ENCODE data around the gene SLC22A31. TPM values are rescaled to one million over a fixed set of nuclear protein-coding genes. Genes with fewer than 3 reads are reported as not detected.
"Not testable (repeated sequence)": the region's sequence is repeated elsewhere in the genome, so short reads cannot be mapped to it uniquely, and the experiment has no call there.

SLC22A31 gene
- total RNA-seq, 1 experiment from 2014 or later, result 53.7 TPM

DNA sequence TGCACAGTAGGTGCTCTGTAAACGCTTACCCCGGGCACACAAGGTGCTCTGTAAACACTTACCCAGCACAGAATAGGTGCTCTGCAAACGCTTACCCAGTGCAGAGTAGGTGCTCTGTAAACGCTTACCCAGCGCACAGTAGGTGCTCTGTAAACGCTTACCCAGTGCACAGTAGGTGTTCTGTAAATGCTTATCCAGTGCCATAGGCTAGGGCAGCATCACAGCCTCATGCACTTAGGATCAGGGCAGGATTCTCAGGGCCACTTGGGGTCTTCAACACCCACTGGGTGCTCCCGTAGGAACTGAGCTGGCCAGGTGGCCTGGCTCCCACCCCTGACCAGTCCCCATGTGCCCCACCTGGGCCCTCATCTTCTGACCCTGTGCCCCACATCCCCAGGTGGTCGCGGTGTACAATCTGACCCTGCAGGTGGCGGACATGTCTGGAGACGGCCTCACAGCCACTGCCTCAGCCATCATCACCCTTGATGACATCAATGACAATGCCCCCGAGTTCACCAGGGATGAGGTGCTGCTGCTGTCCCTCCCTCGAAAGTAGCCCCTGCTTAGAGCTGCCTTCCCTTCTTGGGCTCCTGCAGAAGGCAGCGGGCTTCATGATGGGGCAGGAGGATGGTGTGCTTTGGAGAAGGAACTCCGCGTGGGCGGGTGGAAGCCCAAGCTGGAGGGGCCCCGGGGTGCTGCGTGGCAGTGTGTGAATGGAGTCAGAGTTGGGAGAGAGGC lies 13.1 kb downstream of the SLC22A31 start:
- peak; percentile 57 for ATAC-seq

DNA sequence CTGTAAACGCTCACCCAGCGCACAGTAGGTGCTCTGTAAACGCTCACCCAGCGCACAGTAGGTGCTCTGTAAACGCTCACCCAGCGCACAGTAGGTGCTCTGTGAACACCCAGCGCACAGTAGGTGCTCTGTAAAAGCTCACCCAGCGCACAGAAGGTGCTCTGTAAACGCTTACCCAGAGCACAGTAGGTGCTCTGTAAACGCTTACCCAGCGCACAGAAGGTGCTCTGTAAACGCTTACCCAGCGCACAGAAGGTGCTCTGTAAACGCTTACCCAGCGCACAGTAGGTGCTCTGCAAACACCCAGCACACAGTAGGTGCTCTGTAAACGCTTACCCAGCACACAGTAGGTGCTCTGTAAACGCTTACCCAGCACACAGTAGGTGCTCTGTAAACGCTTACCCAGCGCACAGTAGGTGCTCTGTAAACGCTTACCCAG lies 13.7 kb downstream of the SLC22A31 start:
- H3K9me3 ChIP-seq (ENCODE audit: control insufficient read depth in 1 of 2, insufficient read depth in 1 of 2, low read depth in 1 of 2, low read length in 2 of 2); H3K79me2 ChIP-seq (ENCODE audit: insufficient read depth, low read length); H3K36me3 ChIP-seq (ENCODE audit: control insufficient read depth in 1 of 2, insufficient read depth in 2 of 2, low read length in 2 of 2); H3K9ac ChIP-seq (ENCODE audit: low read length); H3K27me3 ChIP-seq (ENCODE audit: insufficient read depth, low read length); BruUV-seq (replicated peaks); CTCF ChIA-PET; POLR2A ChIA-PET; RAD21 ChIA-PET (ENCODE audit: low non-redundant PET in 1 of 2, low total read pairs in 2 of 2, uncharacterized antibody in 2 of 2, unreplicated experiment in 2 of 2); H3K4me3 ChIP-seq (replicated peaks in 1 of 2; ENCODE audit: low read depth in 1 of 2, low read length in 2 of 2); ATAC-seq; DNase-seq (ENCODE audit: low read depth, low spot score); H3K9me2 ChIP-seq (ENCODE audit: insufficient read depth); intact Hi-C loops (cut with micrococcal nuclease); H3K27ac ChIP-seq (ENCODE audit: low read depth, low read length); H2AFZ ChIP-seq (ENCODE audit: low read depth, low read length, poor library complexity, severe bottlenecking); H4K20me1 ChIP-seq (ENCODE audit: insufficient read depth): not testable (repeated sequence)
- H3K4me2 ChIP-seq (ENCODE audit: low read length), result peak overlapping the region; percentile 12; the same call in 1 of the 2 replicates
- H3K4me1 ChIP-seq (ENCODE audit: control insufficient read depth in 1 of 2, insufficient read depth in 2 of 2, low read length in 2 of 2), result peaks cover 2 to 18% of the 10 kb centered on the region in 2 experiments; a peak in 3 of 4 replicates

More for the DNA sequence above, 13.1 kb downstream of the SLC22A31 start:
- Histone ChIP-seq H3K4me2 (ENCODE audit: low read length) (peak overlapping the region; percentile 12), H3K27ac (ENCODE audit: low read depth, low read length) (no peak overlapping the region; the same call in 1 of the 2 replicates), H3K9ac (ENCODE audit: low read length) (no peak overlapping the region), H2AFZ (ENCODE audit: low read depth, low read length, poor library complexity, severe bottlenecking) (no peak overlapping the region), H3K9me2 (ENCODE audit: insufficient read depth) (no peaks in the 10 kb centered on the region), H3K4me1 (ENCODE audit: control insufficient read depth in 1 of 2, insufficient read depth in 2 of 2, low read length in 2 of 2) (peaks cover 0 to 22% of the 10 kb centered on the region in 2 experiments; a peak in 2 of 4 replicates), H3K4me3 (replicated peaks in 1 of 2; ENCODE audit: low read depth in 1 of 2, low read length in 2 of 2) (no peak overlapping the region), H3K36me3 (ENCODE audit: control insufficient read depth in 1 of 2, insufficient read depth in 2 of 2, low read length in 2 of 2) (no peaks in the 10 kb centered on the region), H3K9me3 (ENCODE audit: control insufficient read depth in 1 of 2, insufficient read depth in 1 of 2, low read depth in 1 of 2, low read length in 2 of 2) (no peaks in the 10 kb centered on the region), H3K79me2 (ENCODE audit: insufficient read depth, low read length) (no peaks in the 10 kb centered on the region), H4K20me1 (ENCODE audit: insufficient read depth) (no peaks in the 10 kb centered on the region), H3K27me3 (ENCODE audit: insufficient read depth, low read length) (no peaks in the 10 kb centered on the region)
- RAD21 ChIA-PET (ENCODE audit: low non-redundant PET in 1 of 2, low total read pairs in 2 of 2, uncharacterized antibody in 2 of 2, unreplicated experiment in 2 of 2), result no interaction called here
- BruUV-seq (replicated peaks), result no TSS peak
- TF ChIP-seq, protein P1, sequence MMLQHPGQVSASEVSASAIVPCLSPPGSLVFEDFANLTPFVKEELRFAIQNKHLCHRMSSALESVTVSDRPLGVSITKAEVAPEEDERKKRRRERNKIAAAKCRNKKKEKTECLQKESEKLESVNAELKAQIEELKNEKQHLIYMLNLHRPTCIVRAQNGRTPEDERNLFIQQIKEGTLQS (IDR thresholded peaks at IDR 0.05), result no peak
- TF ChIP-seq POLR2AphosphoS5 (IDR thresholded peaks at IDR 0.05; ENCODE audit: low read depth, low read length), result no peak
- no peak for TF ChIP-seq ZFX (IDR thresholded peaks at IDR 0.05)
- no peak for TF ChIP-seq SP1 (IDR thresholded peaks at IDR 0.05; ENCODE audit: low read depth)
- TF ChIP-seq SIN3A (IDR thresholded peaks at IDR 0.05; ENCODE audit: low read depth), result no peak
- no peak for TF ChIP-seq ZNF274 (IDR thresholded peaks at IDR 0.05; ENCODE audit: low read depth, low read length)
- TF ChIP-seq, protein P2, sequence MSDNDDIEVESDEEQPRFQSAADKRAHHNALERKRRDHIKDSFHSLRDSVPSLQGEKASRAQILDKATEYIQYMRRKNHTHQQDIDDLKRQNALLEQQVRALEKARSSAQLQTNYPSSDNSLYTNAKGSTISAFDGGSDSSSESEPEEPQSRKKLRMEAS (IDR thresholded peaks at IDR 0.05), result no peak
- CTCF ChIA-PET, result interaction anchor here (0.9 kb wide), 1 partner anchor 16 kb away, joined by 4 read pairs; the partner anchor contains the start of gene CDH15
- intact Hi-C loops (cut with micrococcal nuclease), result no loop called here
- DNase-seq (ENCODE audit: low read depth, low spot score), result no peak
- POLR2A ChIA-PET, result no interaction called here

DNA sequence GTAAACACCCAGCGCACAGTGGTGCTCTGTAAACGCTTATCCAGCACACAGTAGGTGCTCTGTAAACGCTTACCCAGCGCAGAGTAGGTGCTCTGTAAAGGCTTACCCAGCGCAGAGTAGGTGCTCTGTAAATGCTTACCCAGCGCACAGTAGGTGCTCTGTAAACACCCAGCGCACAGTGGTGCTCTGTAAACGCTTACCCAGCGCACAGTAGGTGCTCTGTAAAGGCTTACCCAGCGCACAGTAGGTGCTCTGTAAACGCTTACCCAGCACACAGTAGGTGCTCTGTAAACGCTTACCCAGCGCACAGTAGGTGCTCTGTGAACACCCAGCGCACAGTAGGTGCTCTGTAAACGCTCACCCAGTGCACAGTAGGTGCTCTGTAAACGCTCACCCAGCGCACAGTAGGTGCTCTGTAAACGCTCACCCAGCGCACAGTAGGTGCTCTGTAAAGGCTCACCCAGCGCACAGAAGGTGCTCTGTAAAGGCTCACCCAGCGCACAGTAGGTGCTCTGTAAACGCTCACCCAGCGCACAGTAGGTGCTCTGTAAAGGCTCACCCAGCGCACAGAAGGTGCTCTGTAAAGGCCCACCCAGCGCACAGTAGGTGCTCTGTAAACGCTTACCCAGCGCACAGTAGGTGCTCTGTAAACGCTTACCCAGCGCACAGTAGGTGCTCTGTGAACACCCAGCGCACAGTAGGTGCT lies 14.3 kb downstream of the SLC22A31 start:
- ATAC-seq, POLR2A ChIA-PET: not testable (repeated sequence)

More for the DNA sequence above, 14.3 kb downstream of the SLC22A31 start:
- H4K20me1 ChIP-seq (ENCODE audit: insufficient read depth); H3K9me3 ChIP-seq (ENCODE audit: control insufficient read depth in 1 of 2, insufficient read depth in 1 of 2, low read depth in 1 of 2, low read length in 2 of 2); RAD21 ChIA-PET (ENCODE audit: low non-redundant PET in 1 of 2, low total read pairs in 2 of 2, uncharacterized antibody in 2 of 2, unreplicated experiment in 2 of 2); H3K9me2 ChIP-seq (ENCODE audit: insufficient read depth); intact Hi-C loops (cut with micrococcal nuclease); DNase-seq (ENCODE audit: low read depth, low spot score); CTCF ChIA-PET; H3K27ac ChIP-seq (ENCODE audit: low read depth, low read length); BruUV-seq (replicated peaks); H2AFZ ChIP-seq (ENCODE audit: low read depth, low read length, poor library complexity, severe bottlenecking); H3K4me2 ChIP-seq (ENCODE audit: low read length); H3K79me2 ChIP-seq (ENCODE audit: insufficient read depth, low read length); H3K9ac ChIP-seq (ENCODE audit: low read length); H3K4me3 ChIP-seq (replicated peaks in 1 of 2; ENCODE audit: low read depth in 1 of 2, low read length in 2 of 2); H3K27me3 ChIP-seq (ENCODE audit: insufficient read depth, low read length); H3K36me3 ChIP-seq (ENCODE audit: control insufficient read depth in 1 of 2, insufficient read depth in 2 of 2, low read length in 2 of 2): not testable (repeated sequence)
- peaks cover 5 to 22% of the 10 kb centered on the region in 2 experiments; a peak in 3 of 4 replicates for H3K4me1 ChIP-seq (ENCODE audit: control insufficient read depth in 1 of 2, insufficient read depth in 2 of 2, low read length in 2 of 2)

All from HCT116 (cell line).